ENCODE measurements around the gene TOGARAM2. TPM values are rescaled to one million over a fixed set of nuclear protein-coding genes. Genes with fewer than 3 reads are reported as not detected.

The TOGARAM2 gene
- total and polyA plus RNA-seq, 2 of the 13 experiments (the other 11 are each of a cell fraction or from before 2014, with no cell fraction given), result under 0.01 to 0.05 TPM

DNA sequence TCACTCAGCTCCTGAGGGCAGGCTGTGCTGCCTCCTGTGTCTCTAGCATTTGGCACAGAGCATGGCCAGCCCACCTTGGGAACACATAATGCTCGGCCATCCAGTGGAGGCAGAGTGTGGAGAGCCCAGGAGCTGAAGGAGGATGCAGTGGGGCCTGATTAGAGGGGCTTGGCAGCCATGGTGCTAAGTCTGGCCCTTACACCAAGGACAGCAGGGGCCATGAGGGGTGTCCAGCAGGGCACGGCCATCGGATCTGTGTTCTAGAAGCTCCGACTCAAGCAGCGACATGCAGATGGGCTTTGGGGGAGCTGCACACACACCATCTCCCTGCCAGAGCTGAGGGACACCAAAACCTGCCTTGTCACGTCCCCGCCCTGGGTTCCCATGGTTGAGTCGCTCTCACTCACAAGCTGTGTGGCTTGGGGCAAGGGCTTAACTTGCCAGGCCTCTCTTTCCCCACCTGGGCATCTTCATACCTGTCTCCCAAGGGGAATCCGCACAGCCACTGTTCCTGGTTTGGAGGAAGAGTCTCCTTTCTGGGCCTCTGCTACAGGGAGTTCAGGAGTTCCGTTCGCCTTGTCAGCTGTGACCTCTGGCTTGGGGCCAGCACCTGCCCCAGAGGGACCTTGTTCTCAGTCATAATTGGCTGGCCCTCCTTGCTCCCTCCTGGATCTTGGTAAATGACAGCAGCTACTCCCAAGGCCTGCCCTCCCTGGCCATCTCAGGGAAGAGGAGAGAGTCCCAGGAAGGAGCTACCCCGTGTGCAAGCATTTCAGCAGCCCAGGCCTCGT lies 1.3 kb upstream of the TOGARAM2 start:
- H3K9ac ChIP-seq (ENCODE audit: insufficient read depth, low read depth, low read length), result no peak overlapping the region
- CTCF ChIA-PET (ENCODE audit: low intra/inter-chr PET ratio, low total read pairs), result no interaction called here
- no peaks in the 10 kb centered on the region for H3K79me2 ChIP-seq (ENCODE audit: insufficient read depth, low read length)

DNA sequence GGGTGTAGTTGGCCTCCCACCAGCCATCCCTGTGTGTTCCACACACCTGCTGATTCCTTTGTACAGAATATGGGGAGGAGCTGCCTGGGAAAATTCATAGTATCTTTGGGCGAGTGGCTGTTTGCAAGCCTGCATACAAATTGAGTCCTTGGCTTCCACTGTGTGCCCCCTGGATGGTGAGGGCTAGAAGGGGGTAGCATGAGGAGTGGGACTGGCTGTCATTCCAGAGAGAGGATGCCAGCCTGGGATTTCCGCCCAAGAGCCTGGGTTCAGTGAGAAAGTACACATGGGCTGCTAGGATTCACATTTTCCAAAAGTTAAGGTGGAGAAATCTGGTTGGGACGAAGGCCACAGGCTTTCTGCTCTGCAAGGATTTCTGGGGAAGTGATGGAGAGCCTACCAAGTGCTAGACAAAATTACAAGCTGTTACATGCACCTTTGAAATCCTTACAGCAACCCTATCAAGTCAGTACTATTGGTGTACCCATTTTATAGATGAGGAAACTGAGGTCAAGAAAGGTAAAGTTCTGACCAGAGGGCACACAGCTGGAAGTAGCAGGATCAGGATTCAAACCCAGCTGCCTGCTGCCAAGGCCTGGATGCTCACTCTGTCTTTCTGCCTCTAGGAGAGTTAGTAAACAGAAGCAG lies 606 bp upstream of the TOGARAM2 start:
- BruUV-seq (replicated peaks), result no TSS peak
- H3K4me1 ChIP-seq (ENCODE audit: insufficient read depth, low read length), result peaks cover 5% of the 10 kb centered on the region; the same call in 1 of the 2 replicates
- 2% methylated on average over 3 of the region's 3 CpGs for WGBS (ENCODE audit: low lambda C conversion rate)
- no peak overlapping the region for H3K27ac ChIP-seq (ENCODE audit: extremely low read length, insufficient read depth, low read length)
- no peak for DNase-seq (ENCODE audit: low spot score)
- peaks cover 4 to 38% of the 10 kb centered on the region in 2 experiments; a peak in 3 of 5 replicates for H3K27me3 ChIP-seq (ENCODE audit: control insufficient read depth in 1 of 2, insufficient read depth in 2 of 2, low read length in 2 of 2)
- H2AFZ ChIP-seq (ENCODE audit: low read length), result no peak overlapping the region
- CTCF ChIA-PET (ENCODE audit: low intra/inter-chr PET ratio, low total read pairs), result no interaction called here
- no peak for FAIRE-seq
- no peak overlapping the region for H3K4me3 ChIP-seq (replicated peaks in 1 of 3; ENCODE audit: insufficient read depth in 1 of 3, low read depth in 2 of 3, low read length in 3 of 3)
- no peak overlapping the region for H3K9ac ChIP-seq (ENCODE audit: insufficient read depth, low read depth, low read length)
- intact Hi-C loops (cut with micrococcal nuclease; ENCODE audit: unreplicated experiment), result no loop called here
- H4K20me1 ChIP-seq (ENCODE audit: insufficient read depth, low read length), result no peaks in the 10 kb centered on the region
- H3K4me2 ChIP-seq (ENCODE audit: low read depth, low read length), result peak overlapping the region; percentile 19
- no peaks in the 10 kb centered on the region for H3K79me2 ChIP-seq (ENCODE audit: insufficient read depth, low read length)
- H3K36me3 ChIP-seq (replicated peaks in 1 of 2; ENCODE audit: control insufficient read depth in 1 of 2, insufficient read depth in 2 of 2, low read length in 2 of 2), result no peaks in the 10 kb centered on the region
- no peaks in the 10 kb centered on the region for H3K9me3 ChIP-seq (ENCODE audit: low read length)
- no peak for ATAC-seq
- POLR2A ChIA-PET, result no interaction called here
- in situ Hi-C loops (cut with HindIII; ENCODE audit: extremely low pct_ligation_motif_present, low pct_unique_long_range_greater_than_20kb), result loop anchor here (25.0 kb wide), 1 partner anchor 857 kb away; no protein-coding TSS in a partner anchor
- TF ChIP-seq FOSL1 (CRISPR knock-in tag; IDR thresholded peaks at IDR 0.05; ENCODE audit: borderline replicate concordance) (no peak), RCOR2 (CRISPR knock-in tag; IDR thresholded peaks at IDR 0.05) (0 out of 2 replicates have a peak, but pooled peaks have one; percentile 43), E2F5 (CRISPR knock-in tag; conservative IDR thresholded peaks at IDR 0.05) (no peak), TERF1 (CRISPR knock-in tag; IDR thresholded peaks at IDR 0.05) (no peak), KAT2B (IDR thresholded peaks at IDR 0.05; ENCODE audit: borderline replicate concordance, low read depth, low read length) (no peak), ZNF703 (CRISPR knock-in tag; IDR thresholded peaks at IDR 0.05; ENCODE audit: borderline replicate concordance) (no peak)
- TF ChIP-seq, protein P1, sequence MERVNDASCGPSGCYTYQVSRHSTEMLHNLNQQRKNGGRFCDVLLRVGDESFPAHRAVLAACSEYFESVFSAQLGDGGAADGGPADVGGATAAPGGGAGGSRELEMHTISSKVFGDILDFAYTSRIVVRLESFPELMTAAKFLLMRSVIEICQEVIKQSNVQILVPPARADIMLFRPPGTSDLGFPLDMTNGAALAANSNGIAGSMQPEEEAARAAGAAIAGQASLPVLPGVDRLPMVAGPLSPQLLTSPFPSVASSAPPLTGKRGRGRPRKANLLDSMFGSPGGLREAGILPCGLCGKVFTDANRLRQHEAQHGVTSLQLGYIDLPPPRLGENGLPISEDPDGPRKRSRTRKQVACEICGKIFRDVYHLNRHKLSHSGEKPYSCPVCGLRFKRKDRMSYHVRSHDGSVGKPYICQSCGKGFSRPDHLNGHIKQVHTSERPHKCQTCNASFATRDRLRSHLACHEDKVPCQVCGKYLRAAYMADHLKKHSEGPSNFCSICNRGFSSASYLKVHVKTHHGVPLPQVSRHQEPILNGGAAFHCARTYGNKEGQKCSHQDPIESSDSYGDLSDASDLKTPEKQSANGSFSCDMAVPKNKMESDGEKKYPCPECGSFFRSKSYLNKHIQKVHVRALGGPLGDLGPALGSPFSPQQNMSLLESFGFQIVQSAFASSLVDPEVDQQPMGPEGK (CRISPR knock-in tag; IDR thresholded peaks at IDR 0.05), result no peak

More for the DNA sequence above, 1.3 kb upstream of the TOGARAM2 start:
- in situ Hi-C loops (cut with HindIII; ENCODE audit: extremely low pct_ligation_motif_present, low pct_unique_long_range_greater_than_20kb), result loop anchor here (25.0 kb wide), 1 partner anchor 858 kb away; no protein-coding TSS in a partner anchor
- H3K4me2 ChIP-seq (ENCODE audit: low read depth, low read length), result no peak overlapping the region
- TF ChIP-seq SPEN (CRISPR knock-in tag; IDR thresholded peaks at IDR 0.05; ENCODE audit: low read depth) (0 out of 2 replicates have a peak, but pooled peaks have one; percentile 19), ZSCAN30 (CRISPR knock-in tag; IDR thresholded peaks at IDR 0.05) (no peak)
- TF ChIP-seq, protein P2, sequence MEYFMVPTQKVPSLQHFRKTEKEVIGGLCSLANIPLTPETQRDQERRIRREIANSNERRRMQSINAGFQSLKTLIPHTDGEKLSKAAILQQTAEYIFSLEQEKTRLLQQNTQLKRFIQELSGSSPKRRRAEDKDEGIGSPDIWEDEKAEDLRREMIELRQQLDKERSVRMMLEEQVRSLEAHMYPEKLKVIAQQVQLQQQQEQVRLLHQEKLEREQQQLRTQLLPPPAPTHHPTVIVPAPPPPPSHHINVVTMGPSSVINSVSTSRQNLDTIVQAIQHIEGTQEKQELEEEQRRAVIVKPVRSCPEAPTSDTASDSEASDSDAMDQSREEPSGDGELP (IDR thresholded peaks at IDR 0.05; ENCODE audit: borderline replicate concordance, low read depth), result peak; percentile 38; the same call in 1 of the 2 replicates
- ATAC-seq (no peak), FAIRE-seq (no peak), DNase-seq (ENCODE audit: low spot score) (no peak)
- 18% methylated on average over 12 of the region's 13 CpGs for WGBS (ENCODE audit: low lambda C conversion rate)
- no TSS peak for BruUV-seq (replicated peaks)
- no peaks in the 10 kb centered on the region for H4K20me1 ChIP-seq (ENCODE audit: insufficient read depth, low read length)
- no peaks in the 10 kb centered on the region for H3K36me3 ChIP-seq (replicated peaks in 1 of 2; ENCODE audit: control insufficient read depth in 1 of 2, insufficient read depth in 2 of 2, low read length in 2 of 2)
- H3K4me3 ChIP-seq (replicated peaks in 1 of 3; ENCODE audit: insufficient read depth in 1 of 3, low read depth in 2 of 3, low read length in 3 of 3), result no peak overlapping the region
- H3K9me3 ChIP-seq (ENCODE audit: low read length), result no peaks in the 10 kb centered on the region
- POLR2A ChIA-PET, result no interaction called here
- peaks cover 4 to 31% of the 10 kb centered on the region in 2 experiments; a peak in 3 of 5 replicates for H3K27me3 ChIP-seq (ENCODE audit: control insufficient read depth in 1 of 2, insufficient read depth in 2 of 2, low read length in 2 of 2)
- H3K4me1 ChIP-seq (ENCODE audit: insufficient read depth, low read length), result peaks cover 5% of the 10 kb centered on the region; the same call in 1 of the 2 replicates
- no peak overlapping the region for H2AFZ ChIP-seq (ENCODE audit: low read length)
- no peak overlapping the region for H3K27ac ChIP-seq (ENCODE audit: extremely low read length, insufficient read depth, low read length)
- intact Hi-C loops (cut with micrococcal nuclease; ENCODE audit: unreplicated experiment), result no loop called here

All from HepG2 (cell line).